Activated CD4-positive, alpha-beta memory T cell treated with anti-CD3 and anti-CD28 coated beads for 36 hours (primary cell): ENCODE measurements around the gene CDYL. TPM values are rescaled to one million over a fixed set of nuclear protein-coding genes. Genes with fewer than 3 reads are reported as not detected.

Experiments
- CTCF ChIA-PET: fragments of 350-600 bp; sonication (Branson Sonifier 250); formaldehyde crosslinking; loops from one replicate; lab custom pipeline; 2021; ENCODE audit warnings: antibody characterized with exemption, inconsistent platforms; lab: Charles Lee
- POLR2A ChIA-PET: fragments of 350-600 bp; sonication (Branson Sonifier 250); formaldehyde crosslinking; loops from one replicate; lab custom pipeline; 2021; ENCODE audit warnings: antibody characterized with exemption; lab: Charles Lee
- DNase-seq: peaks from one replicate; pipeline ENCODE4 v3.0.0-alpha.2; 2020
- H3K27ac Mint-ChIP-seq: one replicate; pipeline ENCODE4 v1.8.0; 2021; ENCODE audit warnings: mixed read lengths
- H3K27me3 Mint-ChIP-seq: one replicate; pipeline ENCODE4 v1.8.0; 2021; ENCODE audit warnings: mixed read lengths
- H3K36me3 Mint-ChIP-seq: one replicate; pipeline ENCODE4 v1.8.0; 2021; ENCODE audit warnings: mixed read lengths
- H3K4me1 Mint-ChIP-seq: one replicate; pipeline ENCODE4 v1.8.0; 2021; ENCODE audit warnings: low read depth, mixed read lengths
- H3K4me3 Mint-ChIP-seq: one replicate; pipeline ENCODE4 v1.8.0; 2021; ENCODE audit warnings: mild to moderate bottlenecking, mixed read lengths
- H3K9me3 Mint-ChIP-seq: one replicate; pipeline ENCODE4 v1.8.0; 2021; ENCODE audit warnings: mixed read lengths
- intact Hi-C: fragments of 100-400 bp; cut with micrococcal nuclease; formaldehyde crosslinking; loops from one replicate; pipeline ENCODE4 v1.15.1; 2023
- total RNA-seq, 2 experiments: library from RNA; stranded (reverse); gene quantifications; one replicate each; pipeline ENCODE4 v1.2.3, GENCODE V29; 2021

Gene CDYL
- total RNA-seq, 2 experiments from 2014 or later = 22.4 to 24.4 TPM

GRCh38 chr6:4904461-4905025, 128.3 kb downstream of the CDYL start:
- intact Hi-C loops = no loop called here
- ChIA-PET CTCF (no interaction called here), POLR2A (interaction anchor here (0.6 kb wide), 1 partner anchor 361 kb away, joined by 3 read pairs; no protein-coding TSS in a partner anchor)
- Mint-ChIP-seq H3K4me1 (peaks cover 27% of the 10 kb centered on the region), H3K27me3 (no peaks in the 10 kb centered on the region), H3K4me3 (no peak overlapping the region), H3K27ac (no peak overlapping the region), H3K36me3 (peaks cover 24% of the 10 kb centered on the region), H3K9me3 (no peaks in the 10 kb centered on the region)
- DNase-seq = no peak

DNA sequence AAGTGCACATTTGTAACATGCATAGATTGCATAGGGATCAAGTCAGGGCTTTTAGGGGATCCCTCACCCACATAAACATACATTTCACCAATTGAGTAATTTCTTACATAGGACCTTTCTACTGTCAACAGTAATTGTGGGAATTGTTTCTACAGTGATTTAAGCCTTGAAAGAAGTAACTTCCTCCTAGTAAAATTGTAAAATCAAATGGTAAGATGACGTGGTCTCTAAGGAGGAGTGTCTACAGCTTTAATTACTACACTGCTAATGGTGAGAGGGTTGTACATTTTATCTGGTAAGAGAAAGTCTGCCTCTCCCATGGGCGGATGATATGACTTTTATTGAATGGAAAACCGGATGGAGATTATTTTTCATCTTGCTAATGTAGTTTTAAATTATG, 129.6 kb downstream of the CDYL start:
- H3K27me3 Mint-ChIP-seq = no peaks in the 10 kb centered on the region
- intact Hi-C loops = no loop called here
- ChIA-PET POLR2A (no interaction called here), CTCF (interaction anchor here (1.7 kb wide), 1 partner anchor 124 kb away, joined by 5 read pairs; no protein-coding TSS in a partner anchor)
- peaks cover 27% of the 10 kb centered on the region for H3K4me1 Mint-ChIP-seq
- no peak for DNase-seq
- no peaks in the 10 kb centered on the region for H3K9me3 Mint-ChIP-seq
- H3K27ac Mint-ChIP-seq = no peak overlapping the region
- no peak overlapping the region for H3K4me3 Mint-ChIP-seq
- H3K36me3 Mint-ChIP-seq = peaks cover 21% of the 10 kb centered on the region

DNA sequence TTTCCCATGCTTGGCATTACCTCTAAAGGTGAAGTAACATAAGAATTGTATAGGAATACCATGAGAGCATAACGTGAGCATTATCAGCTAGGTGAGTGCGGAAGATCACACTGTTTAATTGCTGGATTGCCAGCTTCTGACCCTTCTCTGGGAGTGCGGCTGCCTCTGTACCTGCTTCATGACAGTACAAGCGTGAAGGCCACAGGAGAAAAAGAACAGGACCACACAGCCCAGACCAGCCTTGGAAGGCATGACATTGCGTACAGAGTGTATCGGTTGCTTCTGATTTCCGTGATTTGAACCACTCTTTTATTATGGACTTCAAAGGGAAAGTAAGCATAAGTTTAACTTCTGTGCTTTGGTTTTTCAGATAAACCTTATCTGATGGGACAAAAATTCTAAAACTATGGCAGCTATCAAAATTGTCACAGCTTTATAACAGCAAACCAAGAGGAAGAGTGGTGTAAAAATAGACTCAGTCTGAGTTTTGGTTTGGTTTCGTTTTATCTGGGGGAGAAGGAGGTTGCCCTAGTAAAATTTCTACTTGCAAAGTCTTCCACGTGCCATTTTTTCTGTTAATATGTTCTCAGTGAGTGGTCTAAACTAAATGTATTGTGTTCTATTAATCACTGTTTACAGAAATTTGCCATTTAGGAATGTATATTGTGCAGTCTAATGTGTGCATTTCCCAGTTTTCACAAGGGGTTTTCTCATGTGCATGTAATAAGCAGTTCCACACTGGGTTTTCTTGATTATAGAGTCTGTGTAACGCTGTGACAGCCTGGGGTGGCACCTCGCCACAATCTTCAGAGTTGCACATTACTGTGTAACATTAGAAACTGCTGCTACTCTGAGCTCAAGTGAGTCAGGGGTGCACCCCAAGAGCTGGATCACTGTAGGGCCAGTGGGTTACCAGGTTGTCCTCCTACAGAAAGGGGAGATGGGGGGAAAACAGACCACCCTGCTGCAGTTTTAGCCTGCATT, 130.4 kb downstream of the CDYL start:
- peak; percentile 18 for DNase-seq
- no peaks in the 10 kb centered on the region for H3K9me3 Mint-ChIP-seq
- no peak overlapping the region for H3K27ac Mint-ChIP-seq
- peaks cover 24% of the 10 kb centered on the region for H3K4me1 Mint-ChIP-seq
- peak overlapping the region; percentile 4 for H3K4me3 Mint-ChIP-seq
- H3K36me3 Mint-ChIP-seq = peaks cover 22% of the 10 kb centered on the region
- H3K27me3 Mint-ChIP-seq = no peaks in the 10 kb centered on the region
- intact Hi-C loops = no loop called here
- POLR2A ChIA-PET = interaction anchor here (1.1 kb wide), 1 partner anchor 35 kb away, joined by 4 read pairs; no protein-coding TSS in a partner anchor
- CTCF ChIA-PET = interaction anchor here (1.7 kb wide), 1 partner anchor 124 kb away, joined by 5 read pairs; no protein-coding TSS in a partner anchor

- Mint-ChIP-seq H3K9me3 (no peaks in the 10 kb centered on the region), H3K4me3 (no peak overlapping the region), H3K4me1 (peaks cover 24% of the 10 kb centered on the region), H3K27me3 (no peaks in the 10 kb centered on the region), H3K36me3 (peaks cover 18% of the 10 kb centered on the region), H3K27ac (no peak overlapping the region)
- CTCF ChIA-PET = no interaction called here
- POLR2A ChIA-PET = interaction anchor here (1.1 kb wide), 1 partner anchor 34 kb away, joined by 4 read pairs; no protein-coding TSS in a partner anchor
- intact Hi-C loops = no loop called here
- DNase-seq = no peak
These were observed 131.4 kb downstream of the CDYL start for GRCh38 chr6:4907602-4908001.

DNA sequence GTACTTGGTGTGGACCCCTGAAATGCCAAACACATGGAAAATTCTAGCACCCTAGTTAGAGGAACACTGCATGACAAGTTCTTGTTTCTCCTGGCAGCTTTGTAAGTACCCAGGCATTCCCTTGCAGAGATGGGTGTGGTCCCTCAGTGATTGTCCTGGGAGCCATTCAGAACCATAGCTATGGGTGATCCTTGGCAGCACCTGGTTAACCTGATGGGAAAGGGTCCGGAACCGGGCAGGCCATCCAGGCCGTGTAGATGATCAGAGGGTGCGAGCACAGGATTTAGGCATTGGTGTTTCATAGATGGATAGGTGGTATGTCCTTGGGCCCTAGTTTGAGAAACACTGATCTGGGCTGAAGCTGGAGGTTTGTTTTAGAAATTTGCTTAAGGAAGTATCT, 131.9 kb downstream of the CDYL start:
- Mint-ChIP-seq H3K27me3 (no peaks in the 10 kb centered on the region), H3K4me1 (peaks cover 24% of the 10 kb centered on the region), H3K36me3 (peaks cover 15% of the 10 kb centered on the region), H3K27ac (no peak overlapping the region), H3K4me3 (no peak overlapping the region), H3K9me3 (no peaks in the 10 kb centered on the region)
- CTCF ChIA-PET = no interaction called here
- POLR2A ChIA-PET = interaction anchor here (1.1 kb wide), 1 partner anchor 34 kb away, joined by 4 read pairs; no protein-coding TSS in a partner anchor
- DNase-seq = no peak
- intact Hi-C loops = no loop called here

DNA sequence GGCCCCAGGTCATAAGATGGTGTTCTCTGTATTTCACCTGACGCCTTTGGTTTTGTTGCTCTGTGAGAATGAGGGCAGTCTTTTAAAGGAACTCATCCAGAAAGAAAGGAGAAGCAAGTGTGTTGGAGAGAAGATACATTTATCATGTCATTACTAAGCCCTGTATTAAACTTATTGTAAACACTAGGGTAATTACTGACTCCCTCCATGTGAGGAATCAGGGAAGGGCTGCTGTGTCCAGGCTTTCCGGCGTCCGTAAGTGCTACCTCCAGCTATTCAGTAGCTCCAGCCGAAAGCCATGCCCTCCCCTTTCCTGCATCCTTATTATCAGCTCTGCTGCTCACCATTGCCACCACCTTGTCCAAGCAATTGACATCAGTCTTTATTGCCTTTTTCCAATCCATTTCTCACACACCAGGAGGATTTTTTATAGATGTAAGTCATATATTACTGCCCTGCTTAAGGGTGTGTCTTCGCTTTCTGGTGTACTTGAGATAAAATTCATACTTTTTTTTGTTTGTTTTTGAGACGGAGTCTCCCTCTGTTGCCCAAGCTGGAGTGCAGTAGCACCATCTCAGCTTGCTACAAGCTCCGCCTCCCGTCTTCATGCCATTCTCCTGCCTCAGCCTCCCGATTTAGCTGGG, 133.0 kb downstream of the CDYL start:
- Mint-ChIP-seq H3K4me3 (no peak overlapping the region), H3K27me3 (no peaks in the 10 kb centered on the region), H3K9me3 (no peaks in the 10 kb centered on the region), H3K27ac (no peak overlapping the region), H3K4me1 (peaks cover 27% of the 10 kb centered on the region), H3K36me3 (peaks cover 15% of the 10 kb centered on the region)
- DNase-seq = no peak
- intact Hi-C loops = no loop called here
- CTCF ChIA-PET = no interaction called here
- POLR2A ChIA-PET = no interaction called here

DNA sequence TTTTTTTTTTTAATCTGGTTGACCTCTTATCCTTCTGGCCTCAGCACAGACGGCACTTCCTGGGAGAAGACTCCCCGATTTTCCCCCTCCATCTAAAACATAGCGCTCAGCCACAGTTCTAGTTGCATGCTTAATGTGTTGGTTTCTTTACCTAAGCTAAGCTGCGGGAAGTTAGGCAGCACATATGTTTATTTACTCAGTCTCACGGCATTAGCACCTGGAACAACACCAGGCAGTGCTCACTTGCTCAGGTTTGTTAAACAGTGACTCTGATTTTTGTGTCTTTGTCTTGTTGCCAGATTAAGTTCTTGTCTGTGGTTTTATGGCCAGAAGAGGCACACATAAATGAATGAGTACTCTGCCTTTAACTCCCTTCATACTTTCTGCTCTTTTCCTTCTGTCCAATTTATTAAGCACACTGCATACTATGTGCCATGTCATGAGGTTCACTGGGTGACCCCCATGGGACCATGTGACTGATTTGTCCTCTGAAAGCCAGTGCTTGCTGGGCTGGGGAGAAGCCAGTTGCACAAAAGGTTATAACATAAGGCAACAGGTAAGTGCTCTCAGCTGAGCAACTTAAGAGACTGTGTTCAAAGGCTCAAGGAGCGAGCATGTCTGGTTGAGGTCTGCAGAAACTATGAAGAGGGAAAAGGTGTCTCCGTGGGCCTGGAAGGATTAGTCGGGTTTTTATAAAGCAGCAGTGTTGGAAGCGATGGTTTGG, 134.0 kb downstream of the CDYL start:
- no peaks in the 10 kb centered on the region for H3K9me3 Mint-ChIP-seq
- H3K36me3 Mint-ChIP-seq = peaks cover 15% of the 10 kb centered on the region
- no peak for DNase-seq
- CTCF ChIA-PET = no interaction called here
- POLR2A ChIA-PET = no interaction called here
- H3K4me3 Mint-ChIP-seq = no peak overlapping the region
- H3K4me1 Mint-ChIP-seq = peaks cover 37% of the 10 kb centered on the region
- intact Hi-C loops = no loop called here
- no peaks in the 10 kb centered on the region for H3K27me3 Mint-ChIP-seq
- H3K27ac Mint-ChIP-seq = no peak overlapping the region

- no peak for DNase-seq
- intact Hi-C loops = no loop called here
- ChIA-PET POLR2A (no interaction called here), CTCF (no interaction called here)
- Mint-ChIP-seq H3K27ac (no peak overlapping the region), H3K4me3 (no peak overlapping the region), H3K36me3 (peaks cover 8% of the 10 kb centered on the region), H3K4me1 (peaks cover 40% of the 10 kb centered on the region), H3K27me3 (no peaks in the 10 kb centered on the region), H3K9me3 (no peaks in the 10 kb centered on the region)
These were observed 136.4 kb downstream of the CDYL start for GRCh38 chr6:4912559-4912958.

DNA sequence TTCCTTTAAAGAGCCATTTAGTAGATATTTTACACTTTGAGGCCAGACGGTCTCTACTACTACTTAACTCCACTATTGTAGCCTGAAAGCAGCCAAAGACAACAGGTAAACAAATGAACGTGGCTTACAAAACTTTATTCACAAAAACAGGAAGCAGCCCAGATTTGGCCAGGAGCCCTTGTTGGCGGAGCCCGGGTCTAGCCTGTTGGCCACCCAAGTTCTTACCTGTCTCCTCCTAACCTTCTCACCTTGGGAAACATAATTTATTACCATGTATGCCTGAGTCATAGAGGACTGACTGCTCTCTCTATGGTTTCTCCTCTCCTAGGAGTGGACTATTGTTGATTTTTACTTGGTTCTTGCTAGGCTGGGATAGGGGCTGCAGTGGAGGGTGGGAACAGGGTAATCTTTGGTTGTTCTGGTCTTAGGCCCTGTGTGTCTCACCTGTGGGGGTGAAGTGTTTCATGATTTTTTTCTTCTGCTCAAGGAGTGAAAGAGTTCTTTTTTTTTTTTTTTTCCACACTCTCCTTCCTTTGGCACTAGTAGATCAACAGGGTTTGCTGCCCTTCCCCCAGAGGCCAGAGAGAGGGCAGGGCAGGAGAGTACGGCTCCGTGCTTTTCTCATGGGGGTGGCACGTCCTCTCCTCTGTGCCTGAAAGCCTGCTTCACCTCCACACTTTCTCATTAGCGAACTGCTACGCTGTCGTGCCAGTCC, 137.7 kb downstream of the CDYL start:
- no peak overlapping the region for H3K4me3 Mint-ChIP-seq
- DNase-seq = no peak
- H3K36me3 Mint-ChIP-seq = peaks cover 3% of the 10 kb centered on the region
- intact Hi-C loops = no loop called here
- H3K9me3 Mint-ChIP-seq = no peaks in the 10 kb centered on the region
- H3K4me1 Mint-ChIP-seq = peaks cover 42% of the 10 kb centered on the region
- H3K27ac Mint-ChIP-seq = no peak overlapping the region
- POLR2A ChIA-PET = no interaction called here
- CTCF ChIA-PET = no interaction called here
- H3K27me3 Mint-ChIP-seq = no peaks in the 10 kb centered on the region

- H3K27me3 Mint-ChIP-seq = no peaks in the 10 kb centered on the region
- H3K4me3 Mint-ChIP-seq = no peak overlapping the region
- H3K4me1 Mint-ChIP-seq = peaks cover 42% of the 10 kb centered on the region
- H3K27ac Mint-ChIP-seq = no peak overlapping the region
- ChIA-PET POLR2A (no interaction called here), CTCF (no interaction called here)
- peaks cover 2% of the 10 kb centered on the region for H3K36me3 Mint-ChIP-seq
- H3K9me3 Mint-ChIP-seq = no peaks in the 10 kb centered on the region
- DNase-seq = no peak
- intact Hi-C loops = no loop called here
These were observed 138.4 kb downstream of the CDYL start for GRCh38 chr6:4914420-4915159.
